Keratinocyte (primary cell): ENCODE data around the gene ZBTB32. TPM values are rescaled to one million over a fixed set of nuclear protein-coding genes. Genes with fewer than 3 reads are reported as not detected.

Experiments used
- DNase-seq: peaks from one replicate; pipeline ENCODE4 v3.0.0-alpha.2; 2011; ENCODE audit warnings: low read depth, missing footprints, low spot score
- FAIRE-seq: peaks from 2 replicates; lab custom pipeline; 2011; peaks lifted over from hg19 to GRCh38; lab: Jason Lieb, UNC
- H2AFZ ChIP-seq: 2 replicates; pipeline ENCODE4 v1.6.0; 2012; ENCODE audit warnings: low read length, control low read depth, inconsistent platforms; ENCODE audit not compliant: control insufficient read depth
- H3K27ac ChIP-seq: 2 replicates; pipeline ENCODE4 v1.5.1; 2011; ENCODE audit warnings: low read length; ENCODE audit not compliant: control insufficient read depth, insufficient read depth
- H3K27me3 ChIP-seq: 3 replicates; pipeline ENCODE4 v1.6.0; 2011; ENCODE audit warnings: low read length; ENCODE audit not compliant: control insufficient read depth, insufficient read depth; ENCODE audit errors: extremely low read depth
- H3K36me3 ChIP-seq, 2 experiments: 2 replicates in 1 of 2; 3 replicates in 1 of 2; pipeline ENCODE4 v1.5.1; 2011; ENCODE audit warnings: low read length in 2 of 2, mild to moderate bottlenecking in 1 of 2; ENCODE audit not compliant: control insufficient read depth in 2 of 2, insufficient read depth in 2 of 2; ENCODE audit errors: extremely low read depth in 1 of 2
- H3K4me1 ChIP-seq: 3 replicates; pipeline ENCODE4 v1.5.1; 2011; ENCODE audit warnings: low read length; ENCODE audit not compliant: control insufficient read depth, insufficient read depth; ENCODE audit errors: extremely low read depth
- H3K4me2 ChIP-seq: 3 replicates; pipeline ENCODE4 v1.6.0; 2011; ENCODE audit warnings: low read depth, low read length; ENCODE audit not compliant: control insufficient read depth, insufficient read depth; ENCODE audit errors: extremely low read depth
- H3K4me3 ChIP-seq, 3 experiments: fragments of 200-600 bp in 1 of 3; sonication (generic) in 1 of 3; 2 replicates in 2 of 3; 3 replicates in 1 of 3; pipeline ENCODE4 v1.5.1; 2011 to 2016; ENCODE audit warnings: low read length in 3 of 3, mild to moderate bottlenecking in 3 of 3, control low read depth in 2 of 3, inconsistent platforms in 1 of 3, low read depth in 1 of 3, mixed read lengths in 1 of 3, mixed run types in 1 of 3, moderate library complexity in 1 of 3; ENCODE audit not compliant: control insufficient read depth in 2 of 3, insufficient read depth in 2 of 3; ENCODE audit errors: extremely low read depth in 1 of 3
- H3K79me2 ChIP-seq: 2 replicates; pipeline ENCODE4 v1.6.0; 2012; ENCODE audit warnings: low read length; ENCODE audit not compliant: control insufficient read depth, insufficient read depth
- H3K9ac ChIP-seq: 3 replicates; pipeline ENCODE4 v1.6.0; 2011; ENCODE audit warnings: low read length; ENCODE audit not compliant: control insufficient read depth, insufficient read depth; ENCODE audit errors: extremely low read depth
- H3K9me1 ChIP-seq: 3 replicates; pipeline ENCODE4 v1.6.0; 2011; ENCODE audit warnings: low read length; ENCODE audit not compliant: control insufficient read depth, insufficient read depth; ENCODE audit errors: extremely low read depth
- H3K9me3 ChIP-seq: 2 replicates; pipeline ENCODE4 v1.5.1; 2012; ENCODE audit warnings: low read depth, low read length; ENCODE audit not compliant: control insufficient read depth
- H4K20me1 ChIP-seq: 3 replicates; pipeline ENCODE4 v1.6.0; 2011; ENCODE audit warnings: low read length; ENCODE audit not compliant: control insufficient read depth, insufficient read depth; ENCODE audit errors: extremely low read depth
- EZH2 ChIP-seq: IDR thresholded peaks from one replicate; pipeline ENCODE4 v1.6.1; 2012; ENCODE audit warnings: inconsistent platforms, mild to moderate bottlenecking, low read length, moderate library complexity
- dilution Hi-C: fragments of 300-500 bp; cut with MboI; formaldehyde crosslinking; loops from one replicate; pipeline ENCODE4 v1.7.0; 2020; ENCODE audit warnings: low sequenced_read_pairs; ENCODE audit not compliant: extremely low pct_ligation_motif_present
- polyA plus RNA-seq, 5 experiments: library from polyadenylated mRNA; depleted of rRNA in 3 of 5; stranded (reverse) in 3 of 5; stranded (forward) in 1 of 5; unstranded in 1 of 5; fragments of >200 nt; gene quantifications; 1 replicate in 1 of 5; 2 replicates in 3 of 5; 3 replicates in 1 of 5; pipeline versions ENCODE4 v1.2.1 to v1.2.3, GENCODE V29; 2011 to 2012; ENCODE audit warnings: missing spikeins in 2 of 5, low read depth in 1 of 5, low replicate concordance in 1 of 5
- TF ChIP-seq, protein P1 (sequence below), 3 experiments: IDR thresholded peaks in 1 of 3; conservative IDR thresholded peaks in 1 of 3; optimal IDR thresholded peaks in 1 of 3; 2 replicates in 2 of 3; 3 replicates in 1 of 3; pipeline versions ENCODE3 to v1.5.1; 2011; ENCODE audit warnings: low read length in 3 of 3, mild to moderate bottlenecking in 3 of 3, moderate library complexity in 2 of 3, control low read depth in 1 of 3, inconsistent platforms in 1 of 3; ENCODE audit not compliant: insufficient read depth in 2 of 3; ENCODE audit errors: extremely low read depth in 1 of 3

The ZBTB32 gene
- polyA plus RNA-seq, 1 donor (not counting 4 experiments of a cell fraction or from before 2014, with no cell fraction given): not detected

DNA sequence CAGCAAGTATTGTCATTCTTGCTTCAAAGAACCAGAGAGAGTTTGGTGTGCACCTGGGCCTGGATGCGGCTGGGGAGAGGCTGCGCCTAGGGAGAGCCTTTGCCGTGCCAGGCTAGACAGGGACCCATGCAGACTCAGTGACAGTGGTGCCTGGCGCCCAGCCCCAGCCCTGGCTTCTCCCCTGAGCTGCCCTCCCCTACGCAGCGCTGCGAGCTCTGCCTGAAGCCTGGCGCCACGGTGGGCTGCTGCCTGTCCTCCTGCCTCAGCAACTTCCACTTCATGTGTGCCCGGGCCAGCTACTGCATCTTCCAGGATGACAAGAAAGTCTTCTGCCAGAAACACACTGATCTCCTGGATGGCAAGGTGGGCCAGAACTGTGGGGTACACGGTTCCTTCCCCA is 25.4 kb downstream of the ZBTB32 start:
- H3K9me3 ChIP-seq: no peaks in the 10 kb centered on the region
- H3K4me2 ChIP-seq: no peak overlapping the region
- H3K27me3 ChIP-seq: no peaks in the 10 kb centered on the region
- dilution Hi-C loops: no loop called here
- FAIRE-seq (no peak), DNase-seq (no peak)
- H4K20me1 ChIP-seq: no peaks in the 10 kb centered on the region
- peaks cover 66 to 75% of the 10 kb centered on the region in 2 experiments for H3K36me3 ChIP-seq
- no peaks in the 10 kb centered on the region for H3K9me1 ChIP-seq
- no peak overlapping the region for H3K9ac ChIP-seq
- H3K4me1 ChIP-seq: no peaks in the 10 kb centered on the region
- no peak overlapping the region for H3K4me3 ChIP-seq
- H3K27ac ChIP-seq: no peak overlapping the region
- H2AFZ ChIP-seq: no peak overlapping the region
- TF ChIP-seq, protein P1, sequence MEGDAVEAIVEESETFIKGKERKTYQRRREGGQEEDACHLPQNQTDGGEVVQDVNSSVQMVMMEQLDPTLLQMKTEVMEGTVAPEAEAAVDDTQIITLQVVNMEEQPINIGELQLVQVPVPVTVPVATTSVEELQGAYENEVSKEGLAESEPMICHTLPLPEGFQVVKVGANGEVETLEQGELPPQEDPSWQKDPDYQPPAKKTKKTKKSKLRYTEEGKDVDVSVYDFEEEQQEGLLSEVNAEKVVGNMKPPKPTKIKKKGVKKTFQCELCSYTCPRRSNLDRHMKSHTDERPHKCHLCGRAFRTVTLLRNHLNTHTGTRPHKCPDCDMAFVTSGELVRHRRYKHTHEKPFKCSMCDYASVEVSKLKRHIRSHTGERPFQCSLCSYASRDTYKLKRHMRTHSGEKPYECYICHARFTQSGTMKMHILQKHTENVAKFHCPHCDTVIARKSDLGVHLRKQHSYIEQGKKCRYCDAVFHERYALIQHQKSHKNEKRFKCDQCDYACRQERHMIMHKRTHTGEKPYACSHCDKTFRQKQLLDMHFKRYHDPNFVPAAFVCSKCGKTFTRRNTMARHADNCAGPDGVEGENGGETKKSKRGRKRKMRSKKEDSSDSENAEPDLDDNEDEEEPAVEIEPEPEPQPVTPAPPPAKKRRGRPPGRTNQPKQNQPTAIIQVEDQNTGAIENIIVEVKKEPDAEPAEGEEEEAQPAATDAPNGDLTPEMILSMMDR (optimal IDR thresholded peaks at IDR 0.05 in 1 of 3, IDR thresholded peaks at IDR 0.05 in 1 of 3, conservative IDR thresholded peaks at IDR 0.05 in 1 of 3; ENCODE audit: extremely low read depth in 1 of 3, insufficient read depth in 2 of 3, low read length in 3 of 3): no peak
- TF ChIP-seq EZH2: no peak
- peaks cover 4% of the 10 kb centered on the region for H3K79me2 ChIP-seq

DNA sequence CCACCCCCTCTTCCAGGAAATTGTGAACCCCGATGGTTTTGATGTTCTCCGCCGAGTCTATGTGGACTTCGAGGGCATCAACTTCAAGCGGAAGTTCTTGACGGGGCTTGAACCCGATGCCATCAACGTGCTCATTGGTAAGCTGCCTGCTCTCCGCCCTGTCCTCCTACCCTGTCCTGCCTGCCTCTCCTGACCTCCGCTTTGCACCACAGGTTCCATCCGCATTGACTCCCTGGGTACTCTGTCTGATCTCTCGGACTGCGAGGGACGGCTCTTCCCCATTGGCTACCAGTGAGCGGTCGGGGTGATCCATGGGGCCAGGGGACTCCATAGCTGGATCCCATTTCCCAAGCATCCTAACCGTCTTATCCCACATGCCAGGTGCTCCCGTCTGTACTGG is 26.0 kb downstream of the ZBTB32 start:
- peaks cover 65 to 73% of the 10 kb centered on the region in 2 experiments for H3K36me3 ChIP-seq
- no peaks in the 10 kb centered on the region for H3K9me1 ChIP-seq

More for the DNA sequence above, 26.0 kb downstream of the ZBTB32 start:
- H3K79me2 ChIP-seq: peaks cover 4% of the 10 kb centered on the region
- H2AFZ ChIP-seq: no peak overlapping the region
- no peaks in the 10 kb centered on the region for H3K4me1 ChIP-seq
- H4K20me1 ChIP-seq: peaks cover 2% of the 10 kb centered on the region
- dilution Hi-C loops: no loop called here
- TF ChIP-seq, protein P1 (optimal IDR thresholded peaks at IDR 0.05 in 1 of 3, IDR thresholded peaks at IDR 0.05 in 1 of 3, conservative IDR thresholded peaks at IDR 0.05 in 1 of 3; ENCODE audit: extremely low read depth in 1 of 3, insufficient read depth in 2 of 3, low read length in 3 of 3): no peak
- no peak for TF ChIP-seq EZH2
- no peaks in the 10 kb centered on the region for H3K9me3 ChIP-seq
- no peak overlapping the region for H3K4me2 ChIP-seq
- H3K4me3 ChIP-seq: no peak overlapping the region
- FAIRE-seq: no peak
- H3K27ac ChIP-seq: no peak overlapping the region
- DNase-seq: no peak
- no peak overlapping the region for H3K9ac ChIP-seq
- H3K27me3 ChIP-seq: no peaks in the 10 kb centered on the region
